K562 (cell line): ENCODE measurements around the gene NRGN. TPM values are rescaled to one million over a fixed set of nuclear protein-coding genes. Genes with fewer than 3 reads are reported as not detected.

Experiments
- ATAC-seq: fragments of 200-7000 bp; cut with Tn5 transposase; 3 replicates; pipeline ENCODE4 v1.9.1; 2020; ENCODE audit warnings: moderate library complexity
- BruUV-seq: library from RNA; stranded (reverse); fragments of 400-500 nt; replicated peaks from 2 replicates; lab custom pipeline; 2021; lab: Mats Ljungman, UMichigan
- CTCF ChIA-PET: fragments of 300-600 bp; formaldehyde crosslinking; extraction: SDS; loops from one replicate; lab custom pipeline; 2021; ENCODE audit warnings: low intra/inter-chr PET ratio; lab: Yijun Ruan, JAX
- POLR2A ChIA-PET: fragments of 300-600, 350-650 bp; sonication (Branson Sonifier 250); formaldehyde crosslinking; extraction: SDS; loops from one replicate; lab custom pipeline; 2021; ENCODE audit warnings: antibody characterized with exemption, inconsistent platforms; lab: Yijun Ruan, JAX
- DNase-seq, 4 experiments: peaks; one replicate each; pipeline versions ENCODE4 v3.0.0 to v3.0.0-alpha.2; 2011 to 2018; ENCODE audit warnings: low spot score in 3 of 4, mixed read lengths in 3 of 4; ENCODE audit errors: extremely low read depth in 1 of 4
- FAIRE-seq: peaks from 2 replicates; lab custom pipeline; 2011; peaks lifted over from hg19 to GRCh38; lab: Jason Lieb, UNC
- H2AFZ ChIP-seq: 2 replicates; pipeline ENCODE4 v1.6.0; 2011; ENCODE audit warnings: low read depth, low read length, control low read depth, inconsistent platforms
- H3K27ac ChIP-seq: fragments of 200-600 bp; 3 replicates; pipeline ENCODE4 v1.8.0; 2011; ENCODE audit warnings: low read depth, mild to moderate bottlenecking, control low read depth, inconsistent platforms, low read length, moderate library complexity, mixed read lengths; ENCODE audit errors: extremely low read depth
- H3K27me3 ChIP-seq, 2 experiments: fragments of 300-600 bp in 1 of 2; 2 replicates in 1 of 2; 3 replicates in 1 of 2; pipeline versions ENCODE4 v1.6.0 to v1.8.0; 2011; ENCODE audit warnings: inconsistent platforms in 2 of 2, low read length in 2 of 2, mild to moderate bottlenecking in 1 of 2, mixed read lengths in 1 of 2, moderate library complexity in 1 of 2; ENCODE audit not compliant: control insufficient read depth in 2 of 2, insufficient read depth in 2 of 2
- H3K36me3 ChIP-seq: fragments of 300-600 bp; 3 replicates; pipeline ENCODE4 v1.8.0; 2011; ENCODE audit warnings: mild to moderate bottlenecking, low read length, inconsistent platforms; ENCODE audit not compliant: control insufficient read depth, insufficient read depth
- H3K4me1 ChIP-seq, 2 experiments: fragments of 200-600 bp in 1 of 2; replicated peaks in 1 of 2; 2 replicates in 1 of 2; 3 replicates in 1 of 2; pipeline versions ENCODE4 v1.5.1 to v1.8.0; 2011; ENCODE audit warnings: inconsistent platforms in 2 of 2, low read length in 2 of 2, mild to moderate bottlenecking in 1 of 2, mixed read lengths in 1 of 2, moderate library complexity in 1 of 2; ENCODE audit not compliant: control insufficient read depth in 2 of 2, insufficient read depth in 2 of 2
- H3K4me2 ChIP-seq: 2 replicates; pipeline ENCODE4 v1.6.1; 2011; ENCODE audit warnings: low read length, control low read depth, inconsistent platforms, mixed read lengths; ENCODE audit not compliant: insufficient read depth
- H3K4me3 ChIP-seq: fragments of 200-600 bp; sonication (generic), shearing (Covaris generic); 2 replicates; pipeline ENCODE4 v1.5.1; 2016; ENCODE audit warnings: control low read depth, inconsistent platforms
- H3K79me2 ChIP-seq: fragments of 200-600 bp; 3 replicates; pipeline ENCODE4 v1.8.0; 2011; ENCODE audit warnings: low read length, inconsistent platforms; ENCODE audit not compliant: control insufficient read depth, insufficient read depth
- H3K9ac ChIP-seq, 2 experiments: 2 replicates each; pipeline versions ENCODE4 v1.6.0 to v1.6.1; 2011; ENCODE audit warnings: low read depth in 2 of 2, low read length in 2 of 2, control low read depth in 1 of 2, inconsistent platforms in 1 of 2, mild to moderate bottlenecking in 1 of 2, mixed read lengths in 1 of 2; ENCODE audit not compliant: insufficient read depth in 1 of 2
- H3K9me1 ChIP-seq: one replicate; pipeline ENCODE4 v1.6.0; 2011; ENCODE audit warnings: inconsistent platforms, mild to moderate bottlenecking, low read length, moderate library complexity; ENCODE audit not compliant: control insufficient read depth, insufficient read depth
- H3K9me3 ChIP-seq: replicated peaks from 2 replicates; pipeline ENCODE4 v1.5.1; 2011; ENCODE audit warnings: low read depth, low read length, inconsistent platforms; ENCODE audit not compliant: control insufficient read depth, insufficient read depth
- H4K20me1 ChIP-seq: replicated peaks from 2 replicates; pipeline ENCODE4 v1.6.1; 2011; ENCODE audit warnings: low read length, inconsistent platforms, mixed read lengths; ENCODE audit not compliant: control insufficient read depth, insufficient read depth
- CCAR2 ChIP-seq: fragments of 200-400 bp; formaldehyde crosslinking; IDR thresholded peaks from 2 replicates; pipeline ENCODE4 v1.6.1; 2017; ENCODE audit warnings: mild to moderate bottlenecking, low read depth, low read length
- CTCF ChIP-seq, 3 experiments: IDR thresholded peaks in 2 of 3; conservative IDR thresholded peaks in 1 of 3; 2 replicates each; pipeline ENCODE4 v1.5.1; 2011 to 2012; ENCODE audit warnings: low read length in 3 of 3, mild to moderate bottlenecking in 3 of 3, control low read depth in 2 of 3, improper control_type of control experiment in 1 of 3, inconsistent platforms in 1 of 3, low read depth in 1 of 3, mixed read lengths in 1 of 3, moderate library complexity in 1 of 3; ENCODE audit not compliant: insufficient read depth in 2 of 3
- WGBS: fragments of 100-300 bp; shearing (Covaris generic); methylation state at CpG from one replicate; pipeline ENCODE4 v1.1.6; 2016; ENCODE audit warnings: low coverage, mixed read lengths; ENCODE audit not compliant: insufficient coverage; ENCODE audit errors: missing lambda C conversion rate; 5-methylcytosine and 5-hydroxymethylcytosine counted together
- in situ Hi-C: fragments of 300-500 bp; cut with MboI; formaldehyde crosslinking; loops from 4 replicates; pipeline ENCODE4 v1.15.0; 2018; ENCODE audit warnings: inconsistent platforms, mixed read lengths
- intact Hi-C: fragments of 100-400 bp; cut with micrococcal nuclease; formaldehyde crosslinking; loops from 2 replicates; pipeline ENCODE4 v1.14.2; 2022
- polyA plus RNA-seq, 8 experiments: library from polyadenylated mRNA; depleted of rRNA in 4 of 8; stranded (reverse) in 5 of 8; unstranded in 3 of 8; fragments of >200 nt; fragmentation: Nextera tagmentation in 2 of 8; fragmentation: Illumina TruSeq in 1 of 8; extraction: Ambion mirVana in 2 of 8; extraction: Trizol in 1 of 8; gene quantifications; 2 replicates each; pipeline versions ENCODE4 v1.2.1 to v1.2.3, GENCODE V29; 2011 to 2014; ENCODE audit warnings: inconsistent platforms in 1 of 8, missing spikeins in 1 of 8
- total RNA-seq, 7 experiments: library from RNA; depleted of rRNA in 6 of 7; stranded (reverse); fragments of >200 nt in 6 of 7; fragmentation: Illumina TruSeq in 2 of 7; extraction: Trizol in 2 of 7; gene quantifications; 2 replicates each; pipeline versions ENCODE4 v1.2.1 to v1.2.3, GENCODE V29; 2011 to 2021; ENCODE audit warnings: low replicate concordance in 1 of 7

The NRGN gene
- total and polyA plus RNA-seq, 9 of the 15 experiments (the other 6 are each of a cell fraction or from before 2014, with no cell fraction given): 0.29 to 7.8 (median 3.5) TPM; not detected in 2

- Histone ChIP-seq H4K20me1 (0 out of 2 replicates have a peak, but pooled peaks cover 9% of the 10 kb centered on the region), H3K4me1 (peaks cover 10 to 14% of the 10 kb centered on the region in 2 experiments; a peak in 4 of 5 replicates), H3K9me3 (no peaks in the 10 kb centered on the region), H3K27me3 (peaks cover 15 to 43% of the 10 kb centered on the region in 2 experiments; a peak in 4 of 5 replicates), H3K9ac (no peak overlapping the region), H3K27ac (no peak overlapping the region), H3K9me1 (no peaks in the 10 kb centered on the region), H2AFZ (no peak overlapping the region), H3K36me3 (no peaks in the 10 kb centered on the region), H3K4me3 (no peak overlapping the region)
- WGBS: 68% methylated on average over 20 of the region's 41 CpGs
- ChIA-PET CTCF (no interaction called here), POLR2A (interaction anchor here (0.6 to 1.0 kb wide), 2 partner anchors 11 to 53 kb away, joined by 3 read pairs; no protein-coding TSS in a partner anchor)
- FAIRE-seq (no peak), ATAC-seq (no peak), DNase-seq (peak in 1 of 4 experiments; percentile 32)
- in situ Hi-C loops: no loop called here
- no peak for TF ChIP-seq CCAR2
- TF ChIP-seq CTCF (IDR thresholded peaks at IDR 0.05 in 2 of 3, conservative IDR thresholded peaks at IDR 0.05 in 1 of 3; ENCODE audit: insufficient read depth in 2 of 3, low read depth in 1 of 3, low read length in 3 of 3): peak in 1 of 3 experiments; percentile 8; a peak in 1 of 6 replicates
- TF ChIP-seq, all 486 proteins: peak for 1
- no peak overlapping the region; the same call in 1 of the 2 replicates for H3K4me2 ChIP-seq
- H3K79me2 ChIP-seq: no peaks in the 10 kb centered on the region
- BruUV-seq: no TSS peak
- intact Hi-C loops: no loop called here
Observed at GRCh38 chr11:124745835-124746620, 6.3 kb downstream of the NRGN start.
